HG02943 (cell line): Measurements from ENCODE around the gene NAPEPLD.
"Not testable (repeated sequence)": the region's sequence is repeated elsewhere in the genome, so short reads cannot be mapped to it uniquely, and the experiment has no call there.

Source experiments
- ATAC-seq: cut with Tn5 transposase; IDR thresholded peaks from one replicate; pipeline ENCODE4 v1.9.1; 2021; ENCODE audit warnings: mild to moderate bottlenecking, low read depth, moderate library complexity; ENCODE audit not compliant: unreplicated experiment

NAPEPLD gene

GRCh38 chr7:103148994-103149807 lies at the start of gene NAPEPLD:
TSS of gene NAPEPLD (minus strand) at chr7:103149099. CDS start at chr7:103128776, 20,323 bp downstream.
- peak; percentile 74 for ATAC-seq

GRCh38 chr7:103198079-103198478 lies 49.2 kb upstream of the NAPEPLD start:
- ATAC-seq, result not testable (repeated sequence)

- not testable (repeated sequence) for ATAC-seq
Observed at GRCh38 chr7:103195364-103195763, 46.5 kb upstream of the NAPEPLD start.

GRCh38 chr7:103172415-103173146 lies 23.7 kb upstream of the NAPEPLD start:
- not testable (repeated sequence) for ATAC-seq

- ATAC-seq, result not testable (repeated sequence)
Observed at GRCh38 chr7:103171695-103172414, 23.0 kb upstream of the NAPEPLD start.

- ATAC-seq, result not testable (repeated sequence)
Observed at GRCh38 chr7:103166921-103167544, 18.1 kb upstream of the NAPEPLD start.

- not testable (repeated sequence) for ATAC-seq
Observed at GRCh38 chr7:103163087-103163825, 14.4 kb upstream of the NAPEPLD start.

GRCh38 chr7:103162641-103163040 lies 13.7 kb upstream of the NAPEPLD start:
- not testable (repeated sequence) for ATAC-seq

- ATAC-seq, result not testable (repeated sequence)
Observed at GRCh38 chr7:103161998-103162616, 13.2 kb upstream of the NAPEPLD start.

- not testable (repeated sequence) for ATAC-seq
Observed at GRCh38 chr7:103159072-103159471, 10.2 kb upstream of the NAPEPLD start.

GRCh38 chr7:103155331-103156024 lies 6.6 kb upstream of the NAPEPLD start:
- ATAC-seq, result not testable (repeated sequence)

- no peak for ATAC-seq
Observed at GRCh38 chr7:103154042-103154441, 5.1 kb upstream of the NAPEPLD start.

GRCh38 chr7:103152744-103153617 lies 4.1 kb upstream of the NAPEPLD start:
- not testable (repeated sequence) for ATAC-seq

GRCh38 chr7:103151993-103152676 lies 3.2 kb upstream of the NAPEPLD start:
- not testable (repeated sequence) for ATAC-seq

GRCh38 chr7:103150192-103150591 lies 1.3 kb upstream of the NAPEPLD start:
- no peak for ATAC-seq

- ATAC-seq, result peak; percentile 17
Observed at GRCh38 chr7:103149808-103150180, 895 bp upstream of the NAPEPLD start.
